HepG2 (cell line): ENCODE measurements around the gene LSM8. TPM values are rescaled to one million over a fixed set of nuclear protein-coding genes. Genes with fewer than 3 reads are reported as not detected.

Source experiments
- ATF7-NPFF ChIP-seq: sonication (generic); formaldehyde crosslinking; IDR thresholded peaks from 2 replicates; pipeline ENCODE4 v1.8.1; 2023; ENCODE audit warnings: mild to moderate bottlenecking, low read depth, missing genetic modification reagents, moderate library complexity
- BCL3 ChIP-seq: sonication (generic); formaldehyde crosslinking; IDR thresholded peaks from 2 replicates; pipeline ENCODE4 v1.5.1; 2020; ENCODE audit warnings: mild to moderate bottlenecking, missing genetic modification reagents, moderate library complexity
- CBFB ChIP-seq: sonication (generic); formaldehyde crosslinking; IDR thresholded peaks from 2 replicates; pipeline ENCODE4 v1.4.0; 2020; ENCODE audit warnings: missing genetic modification reagents
- ERF ChIP-seq: IDR thresholded peaks from 2 replicates; pipeline ENCODE4 v1.6.1; 2018; ENCODE audit warnings: missing biosample characterization, missing genetic modification reagents
- GABPB1 ChIP-seq: IDR thresholded peaks from 2 replicates; pipeline ENCODE4 v1.6.1; 2016; ENCODE audit warnings: mild to moderate bottlenecking, missing genetic modification reagents, moderate library complexity, missing compliant biosample characterization
- GMEB1 ChIP-seq: sonication (generic); formaldehyde crosslinking; IDR thresholded peaks from 2 replicates; pipeline ENCODE4 v1.5.1; 2020; ENCODE audit warnings: missing genetic modification reagents, mild to moderate bottlenecking, borderline replicate concordance
- HES4 ChIP-seq: sonication (generic); formaldehyde crosslinking; IDR thresholded peaks from 2 replicates; pipeline ENCODE4 v1.9.0; 2021; ENCODE audit warnings: mild to moderate bottlenecking, missing genetic modification reagents, borderline replicate concordance
- IRF2 ChIP-seq: IDR thresholded peaks from 2 replicates; pipeline ENCODE4 v1.6.1; 2018; ENCODE audit warnings: missing genetic modification reagents, missing compliant biosample characterization
- NONO ChIP-seq, 2 experiments: fragments of 450-650 bp in 1 of 2; sonication (generic) in 1 of 2; formaldehyde crosslinking in 1 of 2; IDR thresholded peaks in 1 of 2; conservative IDR thresholded peaks in 1 of 2; 2 replicates each; pipeline versions ENCODE4 v1.6.1 to v1.8.0; 2017 to 2022; ENCODE audit warnings: mild to moderate bottlenecking in 1 of 2, missing genetic modification reagents in 1 of 2, moderate library complexity in 1 of 2
- NRL ChIP-seq: sonication (generic); formaldehyde crosslinking; IDR thresholded peaks from 2 replicates; pipeline ENCODE4 v1.5.0; 2020; ENCODE audit warnings: missing genetic modification reagents, mild to moderate bottlenecking, moderate library complexity, borderline replicate concordance
- SRSF1 ChIP-seq: fragments of 200-400 bp; formaldehyde crosslinking; optimal IDR thresholded peaks from 2 replicates; pipeline ENCODE3; 2017; ENCODE audit warnings: mild to moderate bottlenecking, low read depth, low read length, moderate library complexity
- ZNF335 ChIP-seq: sonication (generic); formaldehyde crosslinking; IDR thresholded peaks from 2 replicates; pipeline ENCODE4 v1.4.0; 2020; ENCODE audit warnings: missing genetic modification reagents
- ZNF33B ChIP-seq: sonication (generic); formaldehyde crosslinking; IDR thresholded peaks from 2 replicates; pipeline ENCODE4 v1.5.1; 2020; ENCODE audit warnings: mild to moderate bottlenecking, missing genetic modification reagents
- ZNF407 ChIP-seq: sonication (generic); formaldehyde crosslinking; IDR thresholded peaks from one replicate; pipeline ENCODE4 v1.5.1; 2020; ENCODE audit warnings: mild to moderate bottlenecking, missing genetic modification reagents; ENCODE audit errors: not compliant biosample characterization
- ZNF563 ChIP-seq: sonication (generic); formaldehyde crosslinking; IDR thresholded peaks from 2 replicates; pipeline ENCODE4 v1.8.0; 2022; ENCODE audit warnings: mild to moderate bottlenecking, moderate library complexity, missing genetic modification reagents
- ZNF564 ChIP-seq: sonication (generic); formaldehyde crosslinking; IDR thresholded peaks from 2 replicates; pipeline ENCODE4 v1.8.1; 2023; ENCODE audit warnings: mild to moderate bottlenecking, missing genetic modification reagents
- ZSCAN29 ChIP-seq: sonication (generic); formaldehyde crosslinking; conservative IDR thresholded peaks from 2 replicates; pipeline ENCODE4 v1.4.0; 2020; ENCODE audit warnings: mild to moderate bottlenecking, missing genetic modification reagents
- polyA plus RNA-seq, 8 experiments: library from polyadenylated mRNA; depleted of rRNA in 3 of 8; stranded (reverse) in 7 of 8; unstranded in 1 of 8; fragments of >200 nt; fragmentation: Illumina TruSeq in 4 of 8; extraction: Trizol in 4 of 8; gene quantifications; 2 replicates each; pipeline versions ENCODE4 v1.2.1 to v1.2.3, GENCODE V29; 2011 to 2016; ENCODE audit warnings: low read depth in 4 of 8, missing spikeins in 1 of 8, mixed read lengths in 1 of 8; ENCODE audit not compliant: insufficient read depth in 1 of 8
- total RNA-seq, 5 experiments: library from RNA; depleted of rRNA; stranded (reverse); fragments of >200 nt; fragmentation: Illumina TruSeq; extraction: Trizol; gene quantifications; 2 replicates each; pipeline ENCODE4 v1.2.3, GENCODE V29; 2016; ENCODE audit warnings: low read depth in 1 of 5

Gene LSM8
- total and polyA plus RNA-seq, 2 of the 13 experiments (the other 11 are each of a cell fraction or from before 2014, with no cell fraction given), result 44.3 to 67.3 TPM

- TF ChIP-seq IRF2 (peak; percentile 77), SRSF1 (peak; percentile 60), ATF7-NPFF (CRISPR knock-in tag) (peak; percentile 74; the same call in 1 of the 2 replicates), ZNF564 (CRISPR knock-in tag) (peak; percentile 83; the same call in 1 of the 2 replicates), ZNF335 (CRISPR knock-in tag) (peak; percentile 72; the same call in 1 of the 2 replicates), ZNF563 (peak; percentile 62; the same call in 1 of the 2 replicates), NRL (peak; percentile 76; the same call in 1 of the 2 replicates), ZSCAN29 (CRISPR knock-in tag) (no peak), GABPB1 (CRISPR knock-in tag) (peak; percentile 91), NONO (IDR thresholded peaks at IDR 0.05) (no peak), NONO (CRISPR knock-in tag; conservative IDR thresholded peaks at IDR 0.05) (0 out of 2 replicates have a peak, but pooled peaks have one; percentile 42), ERF (0 out of 2 replicates have a peak, but pooled peaks have one; percentile 43), GMEB1 (CRISPR knock-in tag) (peak; percentile 74; the same call in 1 of the 2 replicates), BCL3 (peak; percentile 76), HES4 (CRISPR knock-in tag) (0 out of 2 replicates have a peak, but pooled peaks have one; percentile 45), ZNF407 (CRISPR knock-in tag) (peak; percentile 79), CBFB (CRISPR knock-in tag) (peak; percentile 29; the same call in 1 of the 2 replicates), ZNF33B (peak; percentile 74; the same call in 1 of the 2 replicates)
Measured at GRCh38 chr7:118183786-118184564, at the start of gene LSM8 (continued).
